Skeletal muscle cell (primary cell): Measurements from ENCODE around the gene NHSL2.
"Not testable (repeated sequence)": the region's sequence is repeated elsewhere in the genome, so short reads cannot be mapped to it uniquely, and the experiment has no call there.

Source experiments
- DNase-seq: peaks from one replicate; pipeline ENCODE4 v3.0.0-alpha.2; 2010; ENCODE audit warnings: low read depth
- H3K4me3 ChIP-seq: 2 replicates; pipeline ENCODE4 v1.5.1; 2011; ENCODE audit warnings: low read depth, mild to moderate bottlenecking, control low read depth, low read length, moderate library complexity

Gene NHSL2

GRCh38 chrX:71910643-71910985, at the start of gene NHSL2:
Gene NHSL2, plus strand, starts transcription at chrX:71910845.
- H3K4me3 ChIP-seq = peak within 1 kb of the TSS; percentile 56
- DNase-seq = no peak

GRCh38 chrX:71867680-71868079, 43.0 kb upstream of the NHSL2 start:
- DNase-seq = no peak
- no peak overlapping the region for H3K4me3 ChIP-seq

DNA sequence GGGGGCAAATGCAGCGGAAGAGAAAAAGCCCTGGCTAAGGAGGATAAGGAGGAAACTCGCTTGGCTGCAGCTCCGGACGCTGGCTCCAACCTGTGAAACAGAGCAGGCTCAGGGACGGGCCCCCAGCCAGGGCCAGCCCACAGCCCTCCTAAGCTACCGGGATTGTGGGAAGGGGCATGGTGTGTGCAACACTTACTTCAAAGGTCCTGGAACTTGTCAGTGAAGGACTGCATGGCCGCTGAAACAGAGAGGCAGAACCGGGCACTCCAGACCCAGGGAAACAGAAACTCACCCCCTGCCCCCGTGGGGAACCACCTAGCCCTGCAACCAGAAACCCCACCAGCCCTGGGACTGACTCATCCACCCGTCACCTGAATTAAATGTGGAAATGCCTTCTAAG, 41.1 kb upstream of the NHSL2 start:
- not testable (repeated sequence) for DNase-seq, H3K4me3 ChIP-seq

DNA sequence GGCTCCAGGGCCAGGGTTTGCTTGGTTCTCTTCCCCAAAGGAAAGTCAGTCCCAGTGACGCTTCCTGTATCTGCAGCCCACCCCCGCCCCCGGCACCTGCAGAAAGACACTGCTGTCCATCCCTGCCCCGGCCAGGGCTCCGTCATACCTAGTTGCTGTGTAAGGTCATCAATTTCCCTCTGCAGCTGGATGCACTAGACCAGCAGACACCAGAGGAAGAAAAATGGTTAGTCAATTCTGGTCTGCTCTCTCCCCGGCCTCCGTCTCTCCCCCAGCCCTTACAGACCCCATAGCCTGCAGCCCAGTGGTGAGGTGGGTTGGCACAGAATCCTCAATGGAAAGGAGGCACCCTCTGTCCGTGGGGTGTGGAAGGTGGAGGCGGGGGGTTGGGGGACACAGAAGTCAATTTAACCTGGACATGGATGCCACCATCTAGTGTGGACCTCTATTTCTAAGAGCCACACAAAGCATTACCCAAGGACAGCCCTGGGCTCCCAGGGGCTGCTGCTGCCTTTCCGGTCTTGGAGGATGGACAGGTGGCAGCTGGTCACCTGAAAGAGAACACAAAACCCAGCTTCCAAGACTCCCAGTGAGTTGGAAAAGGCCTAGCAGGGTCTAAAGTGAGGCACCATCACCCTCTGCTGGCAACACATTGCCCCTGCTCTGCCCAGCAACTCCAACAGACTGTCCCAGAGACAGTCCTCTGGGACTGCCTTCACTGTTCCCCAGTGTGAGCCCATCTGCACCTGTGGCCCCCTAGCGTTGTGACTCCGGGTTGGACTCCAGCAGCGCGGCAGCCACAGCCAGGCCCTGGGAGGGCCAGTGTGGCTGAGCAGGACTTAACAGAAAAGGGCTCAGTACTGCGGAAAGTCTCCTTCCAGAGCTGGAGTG, 40.2 kb upstream of the NHSL2 start:
- H3K4me3 ChIP-seq = no peak overlapping the region
- DNase-seq = no peak

GRCh38 chrX:71871367-71871766, 39.3 kb upstream of the NHSL2 start:
- DNase-seq = no peak
- H3K4me3 ChIP-seq = no peak overlapping the region

GRCh38 chrX:71872542-71873458, 37.8 kb upstream of the NHSL2 start:
- no peak overlapping the region for H3K4me3 ChIP-seq
- no peak for DNase-seq

- H3K4me3 ChIP-seq = no peak overlapping the region
- DNase-seq = no peak
These were observed 37.2 kb upstream of the NHSL2 start for GRCh38 chrX:71873459-71873833.

- H3K4me3 ChIP-seq, DNase-seq: not testable (repeated sequence)
These were observed 33.8 kb upstream of the NHSL2 start for GRCh38 chrX:71876841-71877240.

DNA sequence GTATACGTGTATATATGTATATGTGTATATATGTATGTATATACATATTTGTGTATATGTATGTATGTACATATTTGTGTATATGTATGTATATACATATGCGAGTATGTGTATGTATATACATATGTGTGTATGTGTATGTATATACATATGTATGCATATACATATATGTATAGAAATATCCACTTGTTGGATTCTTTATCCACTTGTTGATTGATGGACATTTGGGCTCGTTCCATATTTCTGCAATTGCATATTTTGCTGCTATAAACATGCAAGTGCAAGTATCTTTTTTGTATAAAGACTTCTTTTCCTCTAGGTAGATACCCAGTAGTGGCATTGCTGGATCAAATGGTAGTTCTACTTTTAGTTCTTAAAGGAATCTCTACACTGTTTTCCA, 25.5 kb upstream of the NHSL2 start:
- no peak for DNase-seq
- no peak overlapping the region for H3K4me3 ChIP-seq

- DNase-seq = no peak
- no peak overlapping the region for H3K4me3 ChIP-seq
These were observed 15.0 kb upstream of the NHSL2 start for GRCh38 chrX:71895607-71896006.

DNA sequence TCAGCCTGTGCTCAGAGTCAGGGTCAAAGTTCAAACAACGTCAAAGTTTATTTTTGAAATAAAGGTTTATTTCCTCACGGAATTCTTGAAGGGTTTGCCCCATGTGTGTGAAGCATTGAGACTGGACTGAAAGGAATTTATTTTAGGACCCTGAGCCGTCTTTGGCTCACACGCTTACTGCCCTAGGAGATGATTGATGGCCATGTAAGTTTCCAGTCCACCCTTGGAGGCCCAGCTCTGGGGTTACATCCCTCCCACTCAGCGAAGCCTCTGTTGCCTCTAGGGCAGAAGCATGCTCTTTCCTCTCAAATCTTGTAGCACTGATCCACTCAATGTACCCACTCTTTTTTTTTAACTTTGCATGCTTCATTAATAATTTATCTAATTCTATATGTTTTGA, 4.5 kb upstream of the NHSL2 start:
- no peak overlapping the region for H3K4me3 ChIP-seq
- no peak for DNase-seq

DNA sequence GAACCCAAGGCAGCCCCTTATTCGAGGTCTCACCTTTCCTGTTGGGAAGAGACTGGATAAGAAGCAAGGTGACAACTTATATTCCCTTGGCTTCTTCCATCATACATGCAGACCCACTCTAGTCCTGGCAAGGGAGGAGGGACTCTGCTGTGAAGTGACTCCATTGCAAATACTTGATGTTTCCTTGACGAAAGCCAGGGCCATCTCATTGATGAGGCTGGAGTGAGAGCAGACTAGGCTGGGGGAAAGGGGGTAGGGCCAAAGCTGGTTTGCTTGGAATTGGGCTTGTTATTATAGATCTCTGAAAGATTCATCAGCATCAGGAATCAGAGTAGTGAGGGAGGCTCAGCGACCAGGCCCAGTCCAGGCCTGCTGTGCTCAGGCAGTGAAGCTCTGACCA, 2.3 kb upstream of the NHSL2 start:
- no peak for DNase-seq
- H3K4me3 ChIP-seq = no peak overlapping the region

DNA sequence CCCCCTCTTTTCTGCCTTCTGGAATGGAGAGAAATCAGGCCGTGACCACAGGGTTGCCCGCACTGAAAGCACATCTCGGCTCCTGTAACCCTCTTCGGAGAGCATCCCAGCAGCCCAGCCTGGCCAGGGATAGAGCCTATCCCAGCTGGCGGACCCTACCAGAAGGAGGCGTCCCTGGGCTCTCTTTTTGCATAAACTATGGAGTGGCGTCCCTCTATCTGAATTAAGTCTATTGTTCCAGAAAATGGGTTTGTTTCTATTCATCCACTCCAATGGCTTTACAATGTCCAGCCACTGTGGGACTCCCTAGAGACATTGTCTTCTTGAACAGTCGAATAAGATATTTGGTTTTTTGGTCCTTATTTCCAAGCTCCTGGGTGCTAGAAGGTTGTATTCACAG, 689 bp upstream of the NHSL2 start:
- peak overlapping the region; percentile 56 for H3K4me3 ChIP-seq
- no peak for DNase-seq

GRCh38 chrX:71910986-71911730, 513 bp downstream of the NHSL2 start:
- no peak for DNase-seq
- peak overlapping the region; percentile 56 for H3K4me3 ChIP-seq

DNA sequence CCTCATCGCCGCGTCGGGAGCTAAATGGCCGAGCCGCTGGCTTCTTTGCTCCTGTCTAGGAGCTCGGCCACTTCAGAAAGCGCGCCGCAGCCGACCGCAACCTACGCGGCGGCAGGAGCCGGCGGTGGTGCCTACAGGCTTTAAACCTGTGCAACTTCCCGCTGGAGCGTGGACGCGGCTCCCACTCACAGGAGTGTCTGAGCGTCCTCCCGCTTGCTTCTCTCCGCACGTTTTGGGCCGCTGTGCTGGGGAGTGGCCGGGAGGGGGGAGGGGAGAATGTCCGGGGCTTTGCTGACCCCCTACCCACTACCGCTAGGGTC, 1.0 kb downstream of the NHSL2 start:
- H3K4me3 ChIP-seq = peak overlapping the region; percentile 56
- DNase-seq = no peak

- DNase-seq = no peak
- peak overlapping the region; percentile 56 for H3K4me3 ChIP-seq
These were observed 1.5 kb downstream of the NHSL2 start for GRCh38 chrX:71912156-71912555.

- H3K4me3 ChIP-seq = no peak overlapping the region
- no peak for DNase-seq
These were observed 2.7 kb downstream of the NHSL2 start for GRCh38 chrX:71913156-71913950.

GRCh38 chrX:71917621-71918343, 7.1 kb downstream of the NHSL2 start:
- no peak for DNase-seq

GRCh38 chrX:71919431-71919830, 8.8 kb downstream of the NHSL2 start:
- DNase-seq = no peak
- no peak overlapping the region for H3K4me3 ChIP-seq

More at GRCh38 chrX:71917621-71918343, 7.1 kb downstream of the NHSL2 start:
- no peak overlapping the region for H3K4me3 ChIP-seq
